ENCODE data around the gene ADGRB2. TPM values are rescaled to one million over a fixed set of nuclear protein-coding genes. Genes with fewer than 3 reads are reported as not detected.

ADGRB2 gene
- total RNA-seq, 2 donors from 2014 or later: 3.0 to 10.2 TPM

DNA sequence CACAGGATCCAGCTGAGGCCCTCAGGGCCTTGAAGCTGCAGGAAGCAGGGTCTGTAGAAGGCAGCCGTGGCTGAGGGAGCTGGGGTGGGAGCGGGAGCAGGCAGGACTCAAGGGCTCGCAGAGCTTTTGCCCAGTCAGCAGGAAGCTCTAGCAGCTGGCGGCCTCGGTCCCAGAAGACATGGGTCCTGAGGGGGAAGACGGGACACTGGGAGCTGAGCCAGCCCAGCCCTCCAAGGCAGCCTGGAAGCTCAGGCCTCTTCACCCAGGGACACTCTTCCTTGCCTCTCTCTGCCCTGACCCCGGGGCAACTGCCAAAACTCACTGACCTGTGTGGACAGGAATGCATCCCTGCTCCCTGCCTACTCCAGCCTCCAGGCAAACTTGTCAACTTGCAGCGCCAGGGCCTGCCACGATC lies 8.9 kb downstream of the ADGRB2 start:
- Histone ChIP-seq H3K4me1 (replicated peaks) (no peaks in the 10 kb centered on the region), H3K36me3 (no peaks in the 10 kb centered on the region), H3K4me3 (no peak overlapping the region), H3K27ac (no peak overlapping the region), H3K9me3 (no peaks in the 10 kb centered on the region), H3K27me3 (replicated peaks; ENCODE audit: insufficient read depth) (no peaks in the 10 kb centered on the region)
- DNase-seq (ENCODE audit: low spot score): no peak
- WGBS: 76% methylated on average over 9 of the region's 9 CpGs
- intact Hi-C loops (cut with DNase I): no loop called here
- TF ChIP-seq, protein P1, sequence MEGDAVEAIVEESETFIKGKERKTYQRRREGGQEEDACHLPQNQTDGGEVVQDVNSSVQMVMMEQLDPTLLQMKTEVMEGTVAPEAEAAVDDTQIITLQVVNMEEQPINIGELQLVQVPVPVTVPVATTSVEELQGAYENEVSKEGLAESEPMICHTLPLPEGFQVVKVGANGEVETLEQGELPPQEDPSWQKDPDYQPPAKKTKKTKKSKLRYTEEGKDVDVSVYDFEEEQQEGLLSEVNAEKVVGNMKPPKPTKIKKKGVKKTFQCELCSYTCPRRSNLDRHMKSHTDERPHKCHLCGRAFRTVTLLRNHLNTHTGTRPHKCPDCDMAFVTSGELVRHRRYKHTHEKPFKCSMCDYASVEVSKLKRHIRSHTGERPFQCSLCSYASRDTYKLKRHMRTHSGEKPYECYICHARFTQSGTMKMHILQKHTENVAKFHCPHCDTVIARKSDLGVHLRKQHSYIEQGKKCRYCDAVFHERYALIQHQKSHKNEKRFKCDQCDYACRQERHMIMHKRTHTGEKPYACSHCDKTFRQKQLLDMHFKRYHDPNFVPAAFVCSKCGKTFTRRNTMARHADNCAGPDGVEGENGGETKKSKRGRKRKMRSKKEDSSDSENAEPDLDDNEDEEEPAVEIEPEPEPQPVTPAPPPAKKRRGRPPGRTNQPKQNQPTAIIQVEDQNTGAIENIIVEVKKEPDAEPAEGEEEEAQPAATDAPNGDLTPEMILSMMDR (IDR thresholded peaks at IDR 0.05): no peak
- no peak for TF ChIP-seq POLR2A (IDR thresholded peaks at IDR 0.05)
- TF ChIP-seq POLR2AphosphoS5 (IDR thresholded peaks at IDR 0.05): no peak

DNA sequence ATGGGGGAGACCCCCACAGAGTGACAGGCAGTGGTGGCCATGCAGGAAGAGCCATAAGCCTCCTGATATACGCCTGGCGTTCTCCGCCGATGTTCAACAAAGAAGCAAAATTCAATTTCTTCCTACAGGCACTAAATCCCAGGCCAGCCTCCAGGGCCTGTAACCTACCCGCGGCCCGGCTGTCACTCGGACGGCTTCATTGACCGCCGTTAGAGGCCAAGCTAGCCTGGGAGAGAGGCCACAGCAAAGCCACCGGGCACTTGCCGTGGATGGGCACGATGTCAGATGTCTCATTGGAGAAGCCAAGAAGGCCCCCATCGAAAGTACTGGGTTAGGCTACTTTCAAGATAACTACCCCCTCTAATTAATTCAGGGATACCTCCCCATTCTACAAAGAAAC lies 9.7 kb downstream of the ADGRB2 start:
- H3K36me3 ChIP-seq: no peaks in the 10 kb centered on the region
- intact Hi-C loops (cut with DNase I): no loop called here
- WGBS: 91% methylated on average over 15 of the region's 15 CpGs
- no peaks in the 10 kb centered on the region for H3K27me3 ChIP-seq (replicated peaks; ENCODE audit: insufficient read depth)
- H3K9me3 ChIP-seq: no peaks in the 10 kb centered on the region
- no peaks in the 10 kb centered on the region for H3K4me1 ChIP-seq (replicated peaks)
- no peak for DNase-seq (ENCODE audit: low spot score)
- no peak overlapping the region for H3K27ac ChIP-seq
- TF ChIP-seq POLR2AphosphoS5 (IDR thresholded peaks at IDR 0.05) (no peak), POLR2A (IDR thresholded peaks at IDR 0.05) (no peak)
- TF ChIP-seq, protein P1 (IDR thresholded peaks at IDR 0.05): no peak
- no peak overlapping the region for H3K4me3 ChIP-seq

DNA sequence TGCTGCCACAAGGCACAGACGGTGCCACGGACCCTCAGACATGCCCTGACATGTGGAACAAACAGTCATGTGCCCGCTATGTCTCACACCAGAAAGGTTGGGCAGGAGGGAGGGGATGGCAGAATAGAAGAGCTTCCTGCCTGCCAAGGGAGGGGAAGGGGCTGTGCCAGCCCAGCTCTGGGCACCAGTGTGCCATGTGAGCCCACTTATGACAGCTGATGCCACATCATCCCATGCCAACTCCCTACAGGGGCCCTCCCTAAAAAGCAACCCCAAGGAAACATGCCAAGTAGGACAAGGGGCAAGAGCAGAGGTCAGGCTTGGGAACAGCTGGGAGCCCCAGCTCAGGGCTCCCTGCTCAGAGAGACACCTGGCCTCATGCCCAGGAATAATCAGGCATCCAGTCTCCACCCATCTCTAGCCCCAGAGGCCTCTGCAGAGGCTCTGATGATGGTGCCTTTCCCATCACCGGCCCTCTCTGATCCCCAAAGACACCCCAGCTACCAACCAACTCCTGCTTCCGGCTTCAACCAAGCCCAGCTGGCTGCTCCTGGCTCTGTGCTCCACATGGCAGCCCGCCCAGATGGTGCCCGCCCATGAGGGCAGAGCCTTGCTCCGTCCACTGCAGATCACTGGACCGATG lies 10.3 kb downstream of the ADGRB2 start:
- no peaks in the 10 kb centered on the region for H3K27me3 ChIP-seq (replicated peaks; ENCODE audit: insufficient read depth)
- no peaks in the 10 kb centered on the region for H3K9me3 ChIP-seq
- no peak overlapping the region for H3K27ac ChIP-seq
- DNase-seq (ENCODE audit: low spot score): no peak
- intact Hi-C loops (cut with DNase I): no loop called here
- WGBS: 57% methylated on average over 7 of the region's 9 CpGs
- no peaks in the 10 kb centered on the region for H3K4me1 ChIP-seq (replicated peaks)
- no peaks in the 10 kb centered on the region for H3K36me3 ChIP-seq
- H3K4me3 ChIP-seq: no peak overlapping the region
- TF ChIP-seq POLR2AphosphoS5 (IDR thresholded peaks at IDR 0.05) (no peak), POLR2A (IDR thresholded peaks at IDR 0.05) (no peak)
- TF ChIP-seq, protein P1 (IDR thresholded peaks at IDR 0.05): no peak

DNA sequence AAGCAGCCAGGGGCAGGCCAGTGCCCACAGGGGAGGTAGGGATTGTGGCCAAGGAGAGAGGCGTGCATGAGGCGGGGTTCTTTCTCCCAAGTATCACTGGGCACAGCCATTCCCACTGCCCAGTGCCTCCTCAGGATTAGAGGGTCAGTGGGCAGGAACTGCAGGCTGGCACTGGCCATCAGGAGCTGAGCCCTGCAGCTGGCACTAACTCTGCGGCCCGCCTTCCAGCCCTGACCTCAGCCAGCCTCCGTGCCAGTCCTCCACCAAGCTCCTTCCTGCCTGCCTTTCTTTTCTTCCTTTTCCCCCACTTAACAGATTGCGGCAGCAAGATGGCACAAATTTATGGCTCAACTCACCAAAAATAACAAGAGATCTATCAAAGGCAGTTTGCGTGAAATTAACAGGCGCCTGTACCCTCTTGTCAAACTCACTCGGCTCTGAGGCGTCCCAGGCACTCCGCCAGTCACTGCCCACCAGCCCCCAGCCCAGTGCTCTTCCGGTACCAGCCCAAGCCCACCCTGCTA lies 11.1 kb downstream of the ADGRB2 start:
- H3K4me3 ChIP-seq: no peak overlapping the region
- TF ChIP-seq, protein P1 (IDR thresholded peaks at IDR 0.05): no peak
- TF ChIP-seq POLR2A (IDR thresholded peaks at IDR 0.05) (no peak), POLR2AphosphoS5 (IDR thresholded peaks at IDR 0.05) (no peak)
- H3K27me3 ChIP-seq (replicated peaks; ENCODE audit: insufficient read depth): no peaks in the 10 kb centered on the region
- intact Hi-C loops (cut with DNase I): no loop called here
- H3K27ac ChIP-seq: no peak overlapping the region
- H3K9me3 ChIP-seq: no peaks in the 10 kb centered on the region
- H3K36me3 ChIP-seq: no peaks in the 10 kb centered on the region
- WGBS: 69% methylated on average over 12 of the region's 12 CpGs
- no peak for DNase-seq (ENCODE audit: low spot score)
- no peaks in the 10 kb centered on the region for H3K4me1 ChIP-seq (replicated peaks)

DNA sequence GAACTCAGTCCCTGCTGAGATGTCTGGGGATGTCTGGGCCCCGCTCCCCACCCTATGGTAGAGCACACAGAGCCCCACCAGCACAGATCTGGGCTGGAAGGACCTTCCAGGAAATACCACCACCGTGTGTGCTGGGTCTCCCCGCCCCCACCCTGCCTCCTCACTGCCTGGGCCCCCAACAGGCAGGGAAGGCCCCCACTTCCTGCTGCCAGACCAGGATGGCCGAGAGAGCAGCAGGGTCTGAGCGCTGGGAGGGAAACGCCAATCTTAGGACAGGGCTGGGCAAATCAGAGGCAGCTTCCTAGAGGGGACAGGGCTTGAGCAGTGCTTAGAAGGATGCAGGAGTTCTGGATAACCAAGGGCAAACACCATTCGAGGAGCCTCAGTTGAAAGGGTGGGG lies 11.9 kb downstream of the ADGRB2 start:
- H3K4me1 ChIP-seq (replicated peaks): no peaks in the 10 kb centered on the region
- no peak for DNase-seq (ENCODE audit: low spot score)
- no peak overlapping the region for H3K27ac ChIP-seq
- no peaks in the 10 kb centered on the region for H3K36me3 ChIP-seq
- 81% methylated on average over 4 of the region's 7 CpGs for WGBS
- no peak overlapping the region for H3K4me3 ChIP-seq
- H3K27me3 ChIP-seq (replicated peaks; ENCODE audit: insufficient read depth): no peaks in the 10 kb centered on the region
- intact Hi-C loops (cut with DNase I): no loop called here
- TF ChIP-seq, protein P1 (IDR thresholded peaks at IDR 0.05): no peak
- TF ChIP-seq POLR2A (IDR thresholded peaks at IDR 0.05) (no peak), POLR2AphosphoS5 (IDR thresholded peaks at IDR 0.05) (no peak)
- H3K9me3 ChIP-seq: no peaks in the 10 kb centered on the region
